GM12878 (cell line): ENCODE data around the gene SCYGR1. TPM values are rescaled to one million over a fixed set of nuclear protein-coding genes. Genes with fewer than 3 reads are reported as not detected.

Experiments
- CREM ChIP-seq: IDR thresholded peaks from 2 replicates; pipeline ENCODE4 v1.6.1; 2014; ENCODE audit warnings: antibody characterized with exemption, low read depth
- E2F4 ChIP-seq: IDR thresholded peaks from 2 replicates; pipeline ENCODE4 v1.6.1; 2012; ENCODE audit warnings: low read depth, low read length, improper control_type of control experiment
- GATAD2B ChIP-seq: fragments of 450-650 bp; conservative IDR thresholded peaks from 2 replicates; pipeline ENCODE4 v1.6.1; 2017; ENCODE audit warnings: low read depth, mild to moderate bottlenecking, moderate library complexity
- HCFC1 ChIP-seq: fragments of 150-350 bp; IDR thresholded peaks from 2 replicates; pipeline ENCODE4 v1.6.1; 2014; ENCODE audit warnings: low read length
- HDGF ChIP-seq: fragments of 450-650 bp; IDR thresholded peaks from 2 replicates; pipeline ENCODE4 v1.6.1; 2016; ENCODE audit warnings: antibody characterized with exemption
- KDM1A ChIP-seq: fragments of 200-600 bp; sonication (generic); IDR thresholded peaks from 2 replicates; pipeline ENCODE4 v1.6.1; 2016; ENCODE audit warnings: borderline replicate concordance
- LARP7 ChIP-seq: fragments of 450-650 bp; IDR thresholded peaks from 2 replicates; pipeline ENCODE4 v1.6.1; 2017; ENCODE audit warnings: mild to moderate bottlenecking
- MAX ChIP-seq: IDR thresholded peaks from 2 replicates; pipeline ENCODE4 v1.6.1; 2012; ENCODE audit warnings: low read depth, low read length, improper control_type of control experiment
- NFIC ChIP-seq: IDR thresholded peaks from 2 replicates; pipeline ENCODE4 v1.6.1; 2012; ENCODE audit warnings: low read depth, mild to moderate bottlenecking, inconsistent platforms, low read length, moderate library complexity
- PRDM15 ChIP-seq: fragments of 450-650 bp; formaldehyde crosslinking; IDR thresholded peaks from 2 replicates; pipeline ENCODE4 v1.4.0; 2020; ENCODE audit warnings: mild to moderate bottlenecking, moderate library complexity
- SMAD5 ChIP-seq: IDR thresholded peaks from 2 replicates; pipeline ENCODE4 v1.6.1; 2016; ENCODE audit warnings: antibody characterized with exemption, low read depth
- SP1 ChIP-seq: IDR thresholded peaks from one replicate; pipeline ENCODE4 v1.6.1; 2011; ENCODE audit warnings: low read depth, low read length
- SREBF2 ChIP-seq: IDR thresholded peaks from 2 replicates; pipeline ENCODE4 v1.6.1; 2012; ENCODE audit warnings: mild to moderate bottlenecking, low read length
- STAT3 ChIP-seq: IDR thresholded peaks from 2 replicates; pipeline ENCODE4 v1.6.1; 2011; ENCODE audit warnings: low read depth, low read length, improper control_type of control experiment
- TCF3 ChIP-seq: IDR thresholded peaks from 2 replicates; pipeline ENCODE4 v1.6.1; 2012; ENCODE audit warnings: low read depth, mild to moderate bottlenecking, low read length, borderline replicate concordance; ENCODE audit not compliant: insufficient read depth
- YY1 ChIP-seq: IDR thresholded peaks from 2 replicates; pipeline ENCODE4 v1.6.1; 2011; ENCODE audit warnings: low read depth, mild to moderate bottlenecking, low read length
- polyA plus RNA-seq, 11 experiments: library from polyadenylated mRNA; depleted of rRNA in 4 of 11; unstranded in 6 of 11; stranded (reverse) in 5 of 11; fragments of >200 nt; fragmentation: Nextera tagmentation in 4 of 11; fragmentation: Illumina TruSeq in 1 of 11; extraction: Ambion mirVana in 4 of 11; extraction: Trizol in 1 of 11; gene quantifications; 1 replicate in 1 of 11; 2 replicates in 10 of 11; pipeline versions ENCODE4 v1.2.1 to v1.2.3, GENCODE V29; 2011 to 2016; ENCODE audit warnings: inconsistent platforms in 2 of 11, missing spikeins in 2 of 11, low read depth in 1 of 11
- total RNA-seq, 4 experiments: library from RNA; depleted of rRNA in 3 of 4; stranded (reverse); fragments of >200 nt in 3 of 4; fragmentation: Illumina TruSeq in 1 of 4; extraction: Trizol in 1 of 4; gene quantifications; 2 replicates each; pipeline versions ENCODE4 v1.2.1 to v1.2.3, GENCODE V29; 2013 to 2021
- TF ChIP-seq, protein P1 (sequence below): fragments of 450-650 bp; IDR thresholded peaks from 2 replicates; pipeline ENCODE4 v1.6.1; 2014; ENCODE audit warnings: mild to moderate bottlenecking
- TF ChIP-seq, protein P2 (sequence below): fragments of 450-650 bp; IDR thresholded peaks from 2 replicates; pipeline ENCODE4 v1.6.1; 2016; ENCODE audit warnings: mild to moderate bottlenecking
- TF ChIP-seq, protein P3 (sequence below): fragments of 150-350 bp; IDR thresholded peaks from 2 replicates; pipeline ENCODE4 v1.6.1; 2016; ENCODE audit warnings: low read depth, low read length

SCYGR1 gene
- total and polyA plus RNA-seq, 10 of the 15 experiments (the other 5 are each of a cell fraction or from before 2014, with no cell fraction given) = not detected

DNA sequence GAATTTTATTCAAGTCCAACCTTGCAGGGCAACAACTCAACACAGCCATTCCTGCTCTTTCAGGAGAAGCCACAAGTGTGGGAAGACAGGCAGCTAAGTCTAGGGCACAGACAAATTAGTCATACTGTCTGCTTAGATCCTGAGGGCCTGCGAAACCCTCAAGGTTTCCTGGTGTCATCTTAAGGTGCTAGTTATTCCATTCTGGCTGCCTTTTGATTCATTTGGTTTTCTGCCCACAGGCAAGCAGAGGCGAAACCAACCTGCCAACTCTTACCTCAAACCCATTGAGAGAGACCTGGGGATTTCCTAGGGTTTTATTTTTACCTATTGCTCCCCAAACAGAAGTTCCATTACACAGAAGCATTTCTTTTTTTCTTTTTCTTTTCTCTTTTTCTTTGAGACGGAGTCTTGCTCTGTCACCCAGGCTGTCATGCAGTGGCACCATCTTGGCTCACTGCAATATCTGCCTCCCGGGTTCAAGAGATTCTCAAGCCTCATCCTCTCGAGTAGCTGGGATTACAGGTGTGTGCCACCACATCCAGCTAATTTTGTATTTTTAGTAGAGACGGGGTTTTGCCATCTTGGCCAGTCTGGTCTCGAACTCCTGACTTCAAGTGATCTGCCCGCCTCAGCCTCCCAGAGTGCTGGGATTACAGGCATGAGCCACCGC is 23.7 kb upstream of the SCYGR1 start (continued):
- no peak for TF ChIP-seq PRDM15 (CRISPR knock-in tag)
- TF ChIP-seq HDGF = no peak
- TF ChIP-seq SP1 = no peak
- no peak for TF ChIP-seq LARP7
- TF ChIP-seq, protein P1, sequence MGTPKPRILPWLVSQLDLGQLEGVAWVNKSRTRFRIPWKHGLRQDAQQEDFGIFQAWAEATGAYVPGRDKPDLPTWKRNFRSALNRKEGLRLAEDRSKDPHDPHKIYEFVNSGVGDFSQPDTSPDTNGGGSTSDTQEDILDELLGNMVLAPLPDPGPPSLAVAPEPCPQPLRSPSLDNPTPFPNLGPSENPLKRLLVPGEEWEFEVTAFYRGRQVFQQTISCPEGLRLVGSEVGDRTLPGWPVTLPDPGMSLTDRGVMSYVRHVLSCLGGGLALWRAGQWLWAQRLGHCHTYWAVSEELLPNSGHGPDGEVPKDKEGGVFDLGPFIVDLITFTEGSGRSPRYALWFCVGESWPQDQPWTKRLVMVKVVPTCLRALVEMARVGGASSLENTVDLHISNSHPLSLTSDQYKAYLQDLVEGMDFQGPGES = no peak
- no peak for TF ChIP-seq STAT3
- no peak for TF ChIP-seq YY1
- TF ChIP-seq KDM1A = no peak
- no peak for TF ChIP-seq MAX
- TF ChIP-seq NFIC = peak; percentile 94
- no peak for TF ChIP-seq SREBF2
- no peak for TF ChIP-seq E2F4
- TF ChIP-seq, protein P2, sequence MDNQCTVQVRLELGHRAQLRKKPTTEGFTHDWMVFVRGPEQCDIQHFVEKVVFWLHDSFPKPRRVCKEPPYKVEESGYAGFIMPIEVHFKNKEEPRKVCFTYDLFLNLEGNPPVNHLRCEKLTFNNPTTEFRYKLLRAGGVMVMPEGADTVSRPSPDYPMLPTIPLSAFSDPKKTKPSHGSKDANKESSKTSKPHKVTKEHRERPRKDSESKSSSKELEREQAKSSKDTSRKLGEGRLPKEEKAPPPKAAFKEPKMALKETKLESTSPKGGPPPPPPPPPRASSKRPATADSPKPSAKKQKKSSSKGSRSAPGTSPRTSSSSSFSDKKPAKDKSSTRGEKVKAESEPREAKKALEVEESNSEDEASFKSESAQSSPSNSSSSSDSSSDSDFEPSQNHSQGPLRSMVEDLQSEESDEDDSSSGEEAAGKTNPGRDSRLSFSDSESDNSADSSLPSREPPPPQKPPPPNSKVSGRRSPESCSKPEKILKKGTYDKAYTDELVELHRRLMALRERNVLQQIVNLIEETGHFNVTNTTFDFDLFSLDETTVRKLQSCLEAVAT = peak; percentile 58; the same call in 1 of the 2 replicates
- TF ChIP-seq HCFC1 = no peak
- peak; percentile 88 for TF ChIP-seq GATAD2B
- TF ChIP-seq, protein P3, sequence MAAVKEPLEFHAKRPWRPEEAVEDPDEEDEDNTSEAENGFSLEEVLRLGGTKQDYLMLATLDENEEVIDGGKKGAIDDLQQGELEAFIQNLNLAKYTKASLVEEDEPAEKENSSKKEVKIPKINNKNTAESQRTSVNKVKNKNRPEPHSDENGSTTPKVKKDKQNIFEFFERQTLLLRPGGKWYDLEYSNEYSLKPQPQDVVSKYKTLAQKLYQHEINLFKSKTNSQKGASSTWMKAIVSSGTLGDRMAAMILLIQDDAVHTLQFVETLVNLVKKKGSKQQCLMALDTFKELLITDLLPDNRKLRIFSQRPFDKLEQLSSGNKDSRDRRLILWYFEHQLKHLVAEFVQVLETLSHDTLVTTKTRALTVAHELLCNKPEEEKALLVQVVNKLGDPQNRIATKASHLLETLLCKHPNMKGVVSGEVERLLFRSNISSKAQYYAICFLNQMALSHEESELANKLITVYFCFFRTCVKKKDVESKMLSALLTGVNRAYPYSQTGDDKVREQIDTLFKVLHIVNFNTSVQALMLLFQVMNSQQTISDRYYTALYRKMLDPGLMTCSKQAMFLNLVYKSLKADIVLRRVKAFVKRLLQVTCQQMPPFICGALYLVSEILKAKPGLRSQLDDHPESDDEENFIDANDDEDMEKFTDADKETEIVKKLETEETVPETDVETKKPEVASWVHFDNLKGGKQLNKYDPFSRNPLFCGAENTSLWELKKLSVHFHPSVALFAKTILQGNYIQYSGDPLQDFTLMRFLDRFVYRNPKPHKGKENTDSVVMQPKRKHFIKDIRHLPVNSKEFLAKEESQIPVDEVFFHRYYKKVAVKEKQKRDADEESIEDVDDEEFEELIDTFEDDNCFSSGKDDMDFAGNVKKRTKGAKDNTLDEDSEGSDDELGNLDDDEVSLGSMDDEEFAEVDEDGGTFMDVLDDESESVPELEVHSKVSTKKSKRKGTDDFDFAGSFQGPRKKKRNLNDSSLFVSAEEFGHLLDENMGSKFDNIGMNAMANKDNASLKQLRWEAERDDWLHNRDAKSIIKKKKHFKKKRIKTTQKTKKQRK = no peak
- TF ChIP-seq TCF3 = no peak
- no peak for TF ChIP-seq SMAD5
- TF ChIP-seq CREM = peak; percentile 77; the same call in 1 of the 2 replicates
